ENCODE data around the gene FRMPD1.

DNA sequence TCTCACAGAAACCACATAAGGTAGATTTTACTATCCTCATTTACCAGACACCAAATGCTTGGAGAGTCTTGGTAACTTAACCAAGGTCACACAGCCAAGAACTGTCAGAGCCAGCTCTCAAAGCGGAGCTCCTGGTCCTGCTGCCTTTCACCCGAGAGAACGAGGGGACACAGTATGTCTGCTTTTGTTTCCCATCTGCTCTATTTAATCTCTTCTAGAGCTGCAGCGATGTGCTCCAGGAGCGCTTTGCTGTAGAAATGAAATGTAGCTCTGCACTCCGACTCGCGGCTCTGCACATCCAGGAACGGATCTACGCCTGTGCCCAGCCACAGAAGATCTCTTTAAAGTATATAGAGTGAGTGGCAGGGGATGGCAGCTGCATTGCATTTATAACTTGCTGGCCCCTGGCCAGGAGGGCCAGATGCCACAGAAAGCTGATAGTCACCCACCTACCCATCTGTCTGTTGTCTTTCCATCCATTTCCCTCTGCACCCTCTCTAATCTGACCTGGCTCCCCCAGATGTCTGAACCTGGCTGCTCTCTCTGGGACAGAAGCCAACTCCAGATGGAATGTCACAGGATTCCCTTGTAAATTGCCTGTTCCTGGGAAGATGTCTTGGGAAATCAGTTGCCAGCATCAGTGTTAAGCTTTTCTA is 81.5 kb downstream of the FRMPD1 start:
- TF ChIP-seq, protein P1, sequence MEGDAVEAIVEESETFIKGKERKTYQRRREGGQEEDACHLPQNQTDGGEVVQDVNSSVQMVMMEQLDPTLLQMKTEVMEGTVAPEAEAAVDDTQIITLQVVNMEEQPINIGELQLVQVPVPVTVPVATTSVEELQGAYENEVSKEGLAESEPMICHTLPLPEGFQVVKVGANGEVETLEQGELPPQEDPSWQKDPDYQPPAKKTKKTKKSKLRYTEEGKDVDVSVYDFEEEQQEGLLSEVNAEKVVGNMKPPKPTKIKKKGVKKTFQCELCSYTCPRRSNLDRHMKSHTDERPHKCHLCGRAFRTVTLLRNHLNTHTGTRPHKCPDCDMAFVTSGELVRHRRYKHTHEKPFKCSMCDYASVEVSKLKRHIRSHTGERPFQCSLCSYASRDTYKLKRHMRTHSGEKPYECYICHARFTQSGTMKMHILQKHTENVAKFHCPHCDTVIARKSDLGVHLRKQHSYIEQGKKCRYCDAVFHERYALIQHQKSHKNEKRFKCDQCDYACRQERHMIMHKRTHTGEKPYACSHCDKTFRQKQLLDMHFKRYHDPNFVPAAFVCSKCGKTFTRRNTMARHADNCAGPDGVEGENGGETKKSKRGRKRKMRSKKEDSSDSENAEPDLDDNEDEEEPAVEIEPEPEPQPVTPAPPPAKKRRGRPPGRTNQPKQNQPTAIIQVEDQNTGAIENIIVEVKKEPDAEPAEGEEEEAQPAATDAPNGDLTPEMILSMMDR (conservative IDR thresholded peaks at IDR 0.05; ENCODE audit: low read length): no peak
- no peak for TF ChIP-seq EZH2phosphoT487 (IDR thresholded peaks at IDR 0.05; ENCODE audit: borderline replicate concordance)
